B cell (primary cell): ENCODE data around the gene FBXO11. TPM values are rescaled to one million over a fixed set of nuclear protein-coding genes. Genes with fewer than 3 reads are reported as not detected.
"Not testable (repeated sequence)": the region's sequence is repeated elsewhere in the genome, so short reads cannot be mapped to it uniquely, and the experiment has no call there.

Experiments used
- ATAC-seq: fragments of 200-7000 bp; cut with Tn5 transposase; one replicate; pipeline ENCODE4 v1.10.0; 2021; ENCODE audit warnings: low read depth, mild to moderate bottlenecking, moderate number of reproducible peaks, moderate library complexity
- CTCF ChIA-PET: fragments of 350-600 bp; sonication (Branson Sonifier 250); formaldehyde crosslinking; loops from one replicate; lab custom pipeline; 2021; ENCODE audit warnings: antibody characterized with exemption, inconsistent platforms; lab: Charles Lee
- POLR2A ChIA-PET: fragments of 350-600 bp; sonication (Branson Sonifier 250); formaldehyde crosslinking; loops from one replicate; lab custom pipeline; 2021; ENCODE audit warnings: antibody characterized with exemption; lab: Charles Lee
- DNase-seq: peaks from one replicate; pipeline ENCODE4 v3.0.0; 2013
- H2AFZ ChIP-seq: 2 replicates; pipeline ENCODE4 v1.6.1; 2012; ENCODE audit warnings: mild to moderate bottlenecking, low read depth, low read length; ENCODE audit not compliant: insufficient read depth, poor library complexity, severe bottlenecking
- H3K27ac ChIP-seq, 2 donors: 1 replicate in 1 of 2; 2 replicates in 1 of 2; pipeline ENCODE4 v1.5.1; 2012 to 2013; ENCODE audit warnings: low read length in 2 of 2, mild to moderate bottlenecking in 2 of 2, moderate library complexity in 1 of 2
- H3K27me3 ChIP-seq, 4 experiments: fragments of 200-600 bp in 1 of 4; sonication (generic) in 1 of 4; replicated peaks in 1 of 4; 1 replicate in 2 of 4; 2 replicates in 2 of 4; pipeline versions ENCODE4 v1.6.1 to v1.7.0; 2013 to 2016; ENCODE audit warnings: low read length in 3 of 4, mild to moderate bottlenecking in 2 of 4, mixed read lengths in 1 of 4, moderate library complexity in 1 of 4; ENCODE audit not compliant: insufficient read depth in 4 of 4, control insufficient read depth in 3 of 4; ENCODE audit errors: control extremely low read depth in 1 of 4
- H3K36me3 ChIP-seq, 2 experiments: replicated peaks in 1 of 2; 1 replicate in 1 of 2; 2 replicates in 1 of 2; pipeline versions ENCODE4 v1.6.1 to v1.7.1; 2013; ENCODE audit warnings: low read length in 1 of 2; ENCODE audit not compliant: insufficient read depth in 2 of 2, control insufficient read depth in 1 of 2; ENCODE audit errors: control extremely low read depth in 1 of 2, extremely low read depth in 1 of 2
- H3K4me1 ChIP-seq, 2 donors: fragments of 200-600 bp in 1 of 2; sonication (generic) in 1 of 2; 1 replicate in 1 of 2; 2 replicates in 1 of 2; pipeline versions ENCODE4 v1.5.1 to v1.6.1; 2013 to 2017; ENCODE audit warnings: low read length in 2 of 2; ENCODE audit not compliant: control insufficient read depth in 2 of 2, insufficient read depth in 2 of 2
- H3K4me2 ChIP-seq: replicated peaks from 2 replicates; pipeline ENCODE3; 2012; ENCODE audit warnings: mild to moderate bottlenecking, low read depth, low read length; ENCODE audit not compliant: poor library complexity, severe bottlenecking
- H3K4me3 ChIP-seq, 5 experiments: fragments of 200-600 bp in 1 of 5; sonication (generic) in 1 of 5; 1 replicate in 3 of 5; 2 replicates in 2 of 5; pipeline versions ENCODE4 v1.5.1 to v1.7.0; 2011 to 2016; ENCODE audit warnings: low read length in 4 of 5, mild to moderate bottlenecking in 4 of 5, low read depth in 2 of 5, control low read depth in 1 of 5, moderate library complexity in 1 of 5; ENCODE audit not compliant: insufficient read depth in 1 of 5; ENCODE audit errors: control extremely low read depth in 1 of 5, extremely low read depth in 1 of 5
- H3K79me2 ChIP-seq: fragments of 200-600 bp; sonication (generic); one replicate; pipeline ENCODE4 v1.6.0; 2016; ENCODE audit warnings: low read length; ENCODE audit not compliant: control insufficient read depth, insufficient read depth
- H3K9ac ChIP-seq: fragments of 200-600 bp; sonication (generic); 2 replicates; pipeline ENCODE4 v1.6.1; 2017; ENCODE audit warnings: mild to moderate bottlenecking, low read length, moderate library complexity
- H3K9me3 ChIP-seq, 3 donors: one replicate each; pipeline versions ENCODE4 v1.6.1 to v1.7.1; 2013; ENCODE audit warnings: low read length in 2 of 3; ENCODE audit not compliant: control insufficient read depth in 2 of 3, insufficient read depth in 1 of 3; ENCODE audit errors: control extremely low read depth in 1 of 3
- H4K20me1 ChIP-seq: 2 replicates; pipeline ENCODE4 v1.6.0; 2012; ENCODE audit warnings: mild to moderate bottlenecking, low read length; ENCODE audit not compliant: insufficient read depth, control insufficient read depth, poor library complexity, severe bottlenecking
- H3K27ac Mint-ChIP-seq: one replicate; pipeline ENCODE4 v1.8.0; 2021; ENCODE audit warnings: mixed read lengths
- H3K27me3 Mint-ChIP-seq: one replicate; pipeline ENCODE4 v1.8.0; 2021; ENCODE audit warnings: mixed read lengths
- H3K4me1 Mint-ChIP-seq: one replicate; pipeline ENCODE4 v1.8.0; 2021; ENCODE audit warnings: mixed read lengths
- H3K4me3 Mint-ChIP-seq: one replicate; pipeline ENCODE4 v1.8.0; 2021; ENCODE audit warnings: mixed read lengths
- H3K9me3 Mint-ChIP-seq: one replicate; pipeline ENCODE4 v1.8.0; 2022; ENCODE audit warnings: mixed read lengths; ENCODE audit not compliant: insufficient read depth
- CTCF ChIP-seq: fragments of 200-600 bp; IDR thresholded peaks from one replicate; pipeline ENCODE4 v1.8.0; 2022; ENCODE audit warnings: antibody characterized with exemption, mild to moderate bottlenecking
- EZH2 ChIP-seq: IDR thresholded peaks from 2 replicates; pipeline ENCODE4 v1.6.1; 2012; ENCODE audit warnings: borderline replicate concordance, low read depth, mild to moderate bottlenecking, moderate library complexity, low read length; ENCODE audit not compliant: insufficient read depth, poor library complexity, severe bottlenecking
- WGBS: methylation state at CpG from one replicate; pipeline ENCODE4 v1.1.5; 2013; ENCODE audit warnings: missing lambda C conversion rate; ENCODE audit not compliant: insufficient coverage; 5-methylcytosine and 5-hydroxymethylcytosine counted together
- intact Hi-C: fragments of 100-400 bp; cut with micrococcal nuclease; formaldehyde crosslinking; loops from one replicate; pipeline ENCODE4 v1.10.0; 2022
- polyA plus RNA-seq: library from polyadenylated mRNA; depleted of rRNA; stranded (reverse); fragments of >200 nt; gene quantifications from 2 replicates; pipeline ENCODE4 v1.2.3, GENCODE V29; 2012
- total RNA-seq, 2 donors: library from RNA; stranded (reverse); fragments of 120-200 nt in 1 of 2; gene quantifications; 1 replicate in 1 of 2; 2 replicates in 1 of 2; pipeline versions ENCODE4 v1.2.3 to v1.2.4, GENCODE V29; 2013 to 2022

The FBXO11 gene
- total and polyA plus RNA-seq, 2 donors (not counting 1 experiment from before 2014, with no cell fraction given) = 42.6 to 107 TPM

GRCh38 chr2:47897883-47898731, 8.2 kb downstream of the FBXO11 start:
- peak; percentile 48 for ATAC-seq
- Histone ChIP-seq H3K27ac (peak overlapping the region; percentile 54 to 86), H3K4me2 (peak overlapping the region; percentile 72), H2AFZ (no peak overlapping the region), H3K36me3 (no peaks in the 10 kb centered on the region), H3K27me3 (no peaks in the 10 kb centered on the region), H3K9ac (peak overlapping the region; percentile 47), H3K4me1 (peaks cover 42 to 63% of the 10 kb centered on the region in 2 donors), H4K20me1 (peaks cover 42% of the 10 kb centered on the region), H3K4me3 (peak overlapping the region in 3 of 5 experiments; percentile 6 to 59 (median 12)), H3K9me3 (no peaks in the 10 kb centered on the region), H3K79me2 (peaks cover 97% of the 10 kb centered on the region)
- ChIA-PET CTCF (interaction anchor here (0.6 to 2.1 kb wide), 3 partner anchors 30 to 207 kb away, joined by 3 to 8 read pairs (median 4); no protein-coding TSS in a partner anchor), POLR2A (interaction anchor here (0.6 kb wide), 1 partner anchor 1590 kb away, joined by 10 read pairs; no protein-coding TSS in a partner anchor)
- WGBS = no CpG with 5 or more reads among the region's 4 CpGs
- H3K27me3 Mint-ChIP-seq = no peaks in the 10 kb centered on the region
- TF ChIP-seq CTCF = no peak
- TF ChIP-seq EZH2 = no peak
- peaks cover 78% of the 10 kb centered on the region for H3K4me1 Mint-ChIP-seq
- intact Hi-C loops = no loop called here
- no peaks in the 10 kb centered on the region for H3K9me3 Mint-ChIP-seq
- DNase-seq = peak; percentile 41
- peak overlapping the region; percentile 80 for H3K4me3 Mint-ChIP-seq
- H3K27ac Mint-ChIP-seq = peak overlapping the region; percentile 90

GRCh38 chr2:47897191-47897882, 9.0 kb downstream of the FBXO11 start:
- peaks cover 41 to 61% of the 10 kb centered on the region in 2 donors for H3K4me1 ChIP-seq
- H3K36me3 ChIP-seq, H2AFZ ChIP-seq, POLR2A ChIA-PET, H3K27me3 Mint-ChIP-seq, H3K27me3 ChIP-seq, H3K9me3 Mint-ChIP-seq, intact Hi-C loops, H3K9me3 ChIP-seq, ATAC-seq: not testable (repeated sequence)
- H3K4me2 ChIP-seq = peak overlapping the region; percentile 72
- Mint-ChIP-seq H3K27ac (peak overlapping the region; percentile 90), H3K4me3 (peak overlapping the region; percentile 80), H3K4me1 (peaks cover 76% of the 10 kb centered on the region)
- 13% methylated on average over 4 of the region's 5 CpGs for WGBS
- peak; percentile 29 for DNase-seq
- peaks cover 50% of the 10 kb centered on the region for H4K20me1 ChIP-seq
- H3K4me3 ChIP-seq = peak overlapping the region in 2 of 5 experiments; percentile 12 to 59
- peaks cover 97% of the 10 kb centered on the region for H3K79me2 ChIP-seq
- H3K9ac ChIP-seq = peak overlapping the region; percentile 47
- CTCF ChIA-PET = interaction anchor here (0.6 to 2.1 kb wide), 2 partner anchors 38 to 531 kb away, joined by 3 to 8 read pairs; no protein-coding TSS in a partner anchor
- peak overlapping the region; percentile 34 to 86 for H3K27ac ChIP-seq
